Endothelial cell of umbilical vein (primary cell): ENCODE data around the gene ITGA5. TPM values are rescaled to one million over a fixed set of nuclear protein-coding genes. Genes with fewer than 3 reads are reported as not detected.

Experiments used
- BruUV-seq: library from RNA; stranded (reverse); fragments of 400-500 nt; replicated peaks from 2 replicates; lab custom pipeline; 2021; lab: Mats Ljungman, UMichigan
- CTCF ChIA-PET: fragments of 300-600, 350-600 bp; sonication (Branson Sonifier 250); formaldehyde crosslinking; loops from one replicate; lab custom pipeline; 2021; ENCODE audit warnings: antibody characterized with exemption, inconsistent platforms; lab: Charles Lee
- POLR2A ChIA-PET: fragments of 300-600, 350-600 bp; sonication (Branson Sonifier 250); formaldehyde crosslinking; loops from one replicate; lab custom pipeline; 2021; ENCODE audit warnings: antibody characterized with exemption, inconsistent platforms; lab: Charles Lee
- DNase-seq: peaks from one replicate; pipeline ENCODE4 v3.0.0-alpha.2; 2011; ENCODE audit warnings: low read depth, low spot score
- FAIRE-seq: peaks from 2 replicates; lab custom pipeline; 2011; peaks lifted over from hg19 to GRCh38; lab: Jason Lieb, UNC
- H2AFZ ChIP-seq: 2 replicates; pipeline ENCODE4 v1.6.0; 2012; ENCODE audit warnings: low read depth, low read length, control low read depth, inconsistent platforms
- H3K27ac ChIP-seq: 2 replicates; pipeline ENCODE4 v1.5.1; 2011; ENCODE audit warnings: low read depth, mild to moderate bottlenecking, control low read depth, low read length, moderate library complexity; ENCODE audit not compliant: insufficient read depth
- H3K27me3 ChIP-seq, 2 experiments: 2 replicates each; pipeline versions ENCODE4 v1.6.0 to v1.6.1; 2011; ENCODE audit warnings: low read length in 2 of 2, mixed read lengths in 1 of 2; ENCODE audit not compliant: control insufficient read depth in 2 of 2, insufficient read depth in 2 of 2
- H3K36me3 ChIP-seq, 2 experiments: 2 replicates in 1 of 2; 3 replicates in 1 of 2; pipeline ENCODE4 v1.5.1; 2011; ENCODE audit warnings: low read length in 2 of 2, mild to moderate bottlenecking in 1 of 2, moderate library complexity in 1 of 2; ENCODE audit not compliant: control insufficient read depth in 2 of 2, insufficient read depth in 2 of 2; ENCODE audit errors: extremely low read depth in 1 of 2
- H3K4me1 ChIP-seq: 3 replicates; pipeline ENCODE4 v1.5.1; 2011; ENCODE audit warnings: mild to moderate bottlenecking, low read length; ENCODE audit not compliant: control insufficient read depth, insufficient read depth; ENCODE audit errors: extremely low read depth
- H3K4me2 ChIP-seq: 2 replicates; pipeline ENCODE4 v1.6.1; 2011; ENCODE audit warnings: low read length, control low read depth, mixed read lengths; ENCODE audit not compliant: insufficient read depth
- H3K4me3 ChIP-seq, 3 experiments: fragments of 200-600 bp in 1 of 3; sonication (generic), shearing (Covaris generic) in 1 of 3; replicated peaks in 1 of 3; 2 replicates each; pipeline ENCODE4 v1.5.1; 2011 to 2016; ENCODE audit warnings: control low read depth in 3 of 3, low read length in 3 of 3, mild to moderate bottlenecking in 2 of 3, inconsistent platforms in 1 of 3, low read depth in 1 of 3, moderate library complexity in 1 of 3; ENCODE audit not compliant: insufficient read depth in 1 of 3
- H3K79me2 ChIP-seq: 2 replicates; pipeline ENCODE4 v1.6.0; 2012; ENCODE audit warnings: low read length, inconsistent platforms; ENCODE audit not compliant: control insufficient read depth, insufficient read depth
- H3K9ac ChIP-seq: replicated peaks from 2 replicates; pipeline ENCODE3; 2011; ENCODE audit warnings: low read length, control low read depth; ENCODE audit not compliant: insufficient read depth; ENCODE audit errors: extremely low read depth
- H3K9me1 ChIP-seq: replicated peaks from 3 replicates; pipeline ENCODE4 v1.6.0; 2011; ENCODE audit warnings: mild to moderate bottlenecking, low read length; ENCODE audit not compliant: control insufficient read depth, insufficient read depth; ENCODE audit errors: extremely low read depth
- H3K9me3 ChIP-seq: replicated peaks from 2 replicates; pipeline ENCODE4 v1.5.1; 2012; ENCODE audit warnings: low read length, inconsistent platforms; ENCODE audit not compliant: control insufficient read depth, insufficient read depth
- H4K20me1 ChIP-seq: replicated peaks from 2 replicates; pipeline ENCODE3; 2011; ENCODE audit warnings: mild to moderate bottlenecking, low read length; ENCODE audit not compliant: control insufficient read depth, insufficient read depth; ENCODE audit errors: extremely low read depth
- EZH2 ChIP-seq: IDR thresholded peaks from 2 replicates; pipeline ENCODE4 v1.6.1; 2012; ENCODE audit warnings: borderline replicate concordance, low read depth, mild to moderate bottlenecking, moderate library complexity, low read length, inconsistent platforms; ENCODE audit not compliant: severe bottlenecking
- FOS ChIP-seq: IDR thresholded peaks from 2 replicates; pipeline ENCODE4 v1.6.1; 2011; ENCODE audit warnings: mild to moderate bottlenecking, low read length, moderate library complexity, borderline replicate concordance; ENCODE audit not compliant: insufficient read depth
- GATA2 ChIP-seq: IDR thresholded peaks from 2 replicates; pipeline ENCODE4 v1.7.0; 2011; ENCODE audit warnings: low read depth, mild to moderate bottlenecking, moderate library complexity, mixed read lengths, low read length; ENCODE audit not compliant: insufficient read length, insufficient read depth
- JUN ChIP-seq: IDR thresholded peaks from 2 replicates; pipeline ENCODE4 v1.6.1; 2011; ENCODE audit warnings: borderline replicate concordance, low read depth; ENCODE audit not compliant: insufficient read length, insufficient read depth
- MAX ChIP-seq: IDR thresholded peaks from 2 replicates; pipeline ENCODE4 v1.6.1; 2011; ENCODE audit not compliant: insufficient read depth, insufficient read length
- MYC ChIP-seq: IDR thresholded peaks from one replicate; pipeline ENCODE4 v1.6.1; 2011; ENCODE audit warnings: mild to moderate bottlenecking, low read depth, low read length
- POLR2A ChIP-seq: IDR thresholded peaks from 2 replicates; pipeline ENCODE4 v1.6.1; 2012; ENCODE audit warnings: low read depth, mild to moderate bottlenecking, control low read depth, low read length
- POLR2AphosphoS5 ChIP-seq: IDR thresholded peaks from 2 replicates; pipeline ENCODE4 v1.6.1; 2012; ENCODE audit warnings: low read depth, mild to moderate bottlenecking, control low read depth, low read length, moderate library complexity; ENCODE audit not compliant: insufficient read depth
- dilution Hi-C: fragments of 300-500 bp; cut with MboI; formaldehyde crosslinking; loops from one replicate; pipeline ENCODE4 v1.15.0; 2019; ENCODE audit warnings: low sequenced_read_pairs; ENCODE audit not compliant: extremely low pct_ligation_motif_present
- intact Hi-C: fragments of 100-400 bp; cut with micrococcal nuclease; formaldehyde crosslinking; loops from one replicate; pipeline ENCODE4 v1.10.0; 2022
- polyA plus RNA-seq, 4 experiments: library from polyadenylated mRNA; depleted of rRNA in 3 of 4; stranded (reverse) in 3 of 4; unstranded in 1 of 4; fragments of >200 nt; gene quantifications; 2 replicates each; pipeline versions ENCODE4 v1.2.1 to v1.2.3, GENCODE V29; 2011 to 2012; ENCODE audit warnings: missing spikeins in 1 of 4
- total RNA-seq: library from RNA; stranded (reverse); gene quantifications from 2 replicates; pipeline ENCODE4 v1.2.3, GENCODE V29; 2021
- TF ChIP-seq, protein P1 (sequence below), 2 donors: IDR thresholded peaks; 1 replicate in 1 of 2; 2 replicates in 1 of 2; pipeline ENCODE4 v1.5.1; 2011; ENCODE audit warnings: low read length in 2 of 2, mild to moderate bottlenecking in 2 of 2, moderate library complexity in 2 of 2, control low read depth in 1 of 2, inconsistent platforms in 1 of 2, low read depth in 1 of 2; ENCODE audit not compliant: insufficient read depth in 1 of 2; ENCODE audit errors: extremely low read depth in 1 of 2

Gene ITGA5
- total and polyA plus RNA-seq, 2 donors (not counting 3 experiments of a cell fraction or from before 2014, with no cell fraction given), result 657 to 938 TPM

DNA sequence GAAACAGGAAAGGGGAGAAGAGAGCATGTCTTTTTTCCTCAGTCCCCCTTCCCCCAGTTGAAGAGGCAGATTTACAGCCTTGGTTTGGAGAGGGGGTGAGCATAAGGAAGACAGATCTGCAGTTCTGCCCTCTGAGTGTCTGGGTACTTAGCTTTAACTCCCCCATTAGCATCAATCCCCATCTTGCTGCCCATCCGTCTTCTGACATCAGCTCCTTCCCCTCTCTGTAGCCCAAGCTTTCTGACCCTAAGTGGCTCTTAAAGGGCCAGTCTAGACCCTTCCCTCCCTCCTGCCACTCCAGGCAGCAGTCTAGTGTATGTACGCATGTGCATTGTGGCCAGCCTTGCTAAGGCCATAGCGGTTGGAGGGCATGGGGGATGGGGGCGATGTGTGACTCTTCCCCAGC, 62.1 kb downstream of the ITGA5 start:
- intact Hi-C loops (no loop called here), dilution Hi-C loops (no loop called here)
- H3K9me1 ChIP-seq, result no peaks in the 10 kb centered on the region
- H3K36me3 ChIP-seq, result no peaks in the 10 kb centered on the region
- no peak overlapping the region for H3K27ac ChIP-seq
- BruUV-seq, result no TSS peak
- ChIA-PET CTCF (interaction anchor here (1.2 to 7.8 kb wide), 4 partner anchors 13 to 105 kb away, joined by 3 to 61 read pairs (median 14); partner anchors contain the start of gene COPZ1), POLR2A (interaction anchor here (0.6 kb wide), 1 partner anchor 68 kb away, joined by 3 read pairs; no protein-coding TSS in a partner anchor)
- peaks cover 27% of the 10 kb centered on the region for H3K4me1 ChIP-seq
- no peaks in the 10 kb centered on the region for H3K9me3 ChIP-seq
- no peak overlapping the region for H3K9ac ChIP-seq
- H4K20me1 ChIP-seq, result no peaks in the 10 kb centered on the region
- H3K27me3 ChIP-seq, result no peaks in the 10 kb centered on the region
- H3K4me3 ChIP-seq, result no peak overlapping the region
- no peak for FAIRE-seq
- TF ChIP-seq GATA2 (no peak), POLR2AphosphoS5 (no peak), JUN (no peak), MAX (no peak), POLR2A (no peak), EZH2 (no peak), MYC (no peak)
- no peaks in the 10 kb centered on the region for H3K79me2 ChIP-seq
- no peak overlapping the region for H3K4me2 ChIP-seq
- no peak for DNase-seq
- H2AFZ ChIP-seq, result no peak overlapping the region

DNA sequence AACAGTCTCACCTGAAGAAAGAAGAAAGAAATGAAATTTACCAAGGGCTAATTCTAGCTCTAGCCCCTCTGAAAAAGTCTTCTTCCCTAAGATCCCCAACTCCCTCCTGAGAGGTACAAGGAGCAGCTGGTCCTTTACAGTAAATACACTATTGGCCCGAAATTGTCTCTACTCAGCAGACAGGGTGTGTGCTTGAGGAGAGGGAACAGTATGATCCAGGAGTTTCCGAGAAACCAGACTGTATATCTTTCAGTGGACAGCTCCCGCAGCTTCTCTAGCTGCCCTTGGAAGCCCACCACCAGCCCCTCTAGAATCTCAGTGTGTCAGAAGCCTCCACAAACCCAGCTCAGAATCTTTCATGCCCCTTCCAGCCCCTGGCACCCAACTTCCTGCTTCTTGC, 62.8 kb downstream of the ITGA5 start:
- dilution Hi-C loops (no loop called here), intact Hi-C loops (no loop called here)
- Histone ChIP-seq H3K4me2 (no peak overlapping the region), H3K27ac (no peak overlapping the region), H3K79me2 (no peaks in the 10 kb centered on the region), H2AFZ (no peak overlapping the region), H4K20me1 (no peaks in the 10 kb centered on the region), H3K9ac (no peak overlapping the region), H3K9me1 (no peaks in the 10 kb centered on the region), H3K36me3 (peaks cover 0 to under 1% of the 10 kb centered on the region in 2 experiments), H3K4me3 (no peak overlapping the region), H3K9me3 (no peaks in the 10 kb centered on the region), H3K4me1 (peaks cover 27% of the 10 kb centered on the region), H3K27me3 (no peaks in the 10 kb centered on the region)
- ChIA-PET CTCF (interaction anchor here (1.2 to 7.8 kb wide), 4 partner anchors 14 to 105 kb away, joined by 3 to 61 read pairs (median 14); partner anchors contain the start of gene COPZ1), POLR2A (no interaction called here)
- no TSS peak for BruUV-seq
- no peak for FAIRE-seq
- DNase-seq, result no peak
- TF ChIP-seq MYC (no peak), FOS (no peak), EZH2 (no peak), MAX (no peak), POLR2A (no peak), JUN (no peak), GATA2 (no peak), POLR2AphosphoS5 (no peak)
- TF ChIP-seq, protein P1, sequence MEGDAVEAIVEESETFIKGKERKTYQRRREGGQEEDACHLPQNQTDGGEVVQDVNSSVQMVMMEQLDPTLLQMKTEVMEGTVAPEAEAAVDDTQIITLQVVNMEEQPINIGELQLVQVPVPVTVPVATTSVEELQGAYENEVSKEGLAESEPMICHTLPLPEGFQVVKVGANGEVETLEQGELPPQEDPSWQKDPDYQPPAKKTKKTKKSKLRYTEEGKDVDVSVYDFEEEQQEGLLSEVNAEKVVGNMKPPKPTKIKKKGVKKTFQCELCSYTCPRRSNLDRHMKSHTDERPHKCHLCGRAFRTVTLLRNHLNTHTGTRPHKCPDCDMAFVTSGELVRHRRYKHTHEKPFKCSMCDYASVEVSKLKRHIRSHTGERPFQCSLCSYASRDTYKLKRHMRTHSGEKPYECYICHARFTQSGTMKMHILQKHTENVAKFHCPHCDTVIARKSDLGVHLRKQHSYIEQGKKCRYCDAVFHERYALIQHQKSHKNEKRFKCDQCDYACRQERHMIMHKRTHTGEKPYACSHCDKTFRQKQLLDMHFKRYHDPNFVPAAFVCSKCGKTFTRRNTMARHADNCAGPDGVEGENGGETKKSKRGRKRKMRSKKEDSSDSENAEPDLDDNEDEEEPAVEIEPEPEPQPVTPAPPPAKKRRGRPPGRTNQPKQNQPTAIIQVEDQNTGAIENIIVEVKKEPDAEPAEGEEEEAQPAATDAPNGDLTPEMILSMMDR (IDR thresholded peaks at IDR 0.05; ENCODE audit: extremely low read depth in 1 of 2, insufficient read depth in 1 of 2, low read depth in 1 of 2, low read length in 2 of 2), result no peak
